IMR-90 (cell line): Measurements from ENCODE around the gene HIVEP3.

Source experiments
- CTCF ChIP-seq: conservative IDR thresholded peaks from 2 replicates; pipeline ENCODE4 v1.5.1; 2012; ENCODE audit warnings: mild to moderate bottlenecking, low read depth, low read length, improper control_type of control experiment
- MAZ ChIP-seq: IDR thresholded peaks from 2 replicates; pipeline ENCODE4 v1.6.1; 2012; ENCODE audit warnings: low read depth, mild to moderate bottlenecking, low read length, improper control_type of control experiment, moderate library complexity, borderline replicate concordance
- POLR2A ChIP-seq: IDR thresholded peaks from 2 replicates; pipeline ENCODE4 v1.6.1; 2012; ENCODE audit warnings: mild to moderate bottlenecking, low read depth, low read length
- SMC3 ChIP-seq: fragments of 150-350 bp; IDR thresholded peaks from 2 replicates; pipeline ENCODE4 v1.6.1; 2016; ENCODE audit warnings: low read depth, mild to moderate bottlenecking, antibody characterized with exemption, low read length, moderate library complexity

GRCh38 chr1:41918450-41919043 lies at the start of gene HIVEP3:
- TF ChIP-seq CTCF (no peak; the same call in 1 of the 2 replicates), SMC3 (0 out of 2 replicates have a peak, but pooled peaks have one; percentile 1), POLR2A (no peak), MAZ (no peak)
